HG02623 (cell line): ENCODE data around the gene FAM117B.
"Not testable (repeated sequence)": the region's sequence is repeated elsewhere in the genome, so short reads cannot be mapped to it uniquely, and the experiment has no call there.

Source experiments
- ATAC-seq: cut with Tn5 transposase; IDR thresholded peaks from one replicate; pipeline ENCODE4 v1.9.1; 2021; ENCODE audit warnings: moderate library complexity; ENCODE audit not compliant: unreplicated experiment

FAM117B gene

GRCh38 chr2:202700075-202700901, 65.5 kb downstream of the FAM117B start:
- no peak for ATAC-seq

- ATAC-seq: no peak
These were observed 68.3 kb downstream of the FAM117B start for GRCh38 chr2:202703091-202703490.

DNA sequence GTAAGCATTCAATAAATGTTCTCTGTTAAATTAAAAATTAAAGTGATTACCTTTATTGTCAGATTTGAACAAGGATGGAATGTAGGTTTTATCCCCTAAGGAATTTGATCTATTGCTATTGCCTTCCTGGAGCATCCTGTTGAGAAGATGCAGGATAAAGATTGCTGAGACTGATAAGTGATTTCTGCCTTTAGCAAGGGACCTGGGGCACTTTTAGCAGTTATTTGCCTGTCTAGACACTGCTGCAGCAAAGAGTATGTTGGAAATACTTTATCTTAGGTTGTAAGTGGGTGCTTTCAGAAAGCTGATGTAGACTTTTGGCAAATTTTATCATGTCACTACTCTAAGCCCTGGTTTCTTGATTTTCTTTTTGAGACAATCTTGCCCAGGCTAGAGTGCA, 69.5 kb downstream of the FAM117B start:
- ATAC-seq: no peak

- ATAC-seq: no peak
These were observed 70.8 kb downstream of the FAM117B start for GRCh38 chr2:202705446-202706020.

- ATAC-seq: not testable (repeated sequence)
These were observed 80.5 kb downstream of the FAM117B start for GRCh38 chr2:202714971-202715935.

DNA sequence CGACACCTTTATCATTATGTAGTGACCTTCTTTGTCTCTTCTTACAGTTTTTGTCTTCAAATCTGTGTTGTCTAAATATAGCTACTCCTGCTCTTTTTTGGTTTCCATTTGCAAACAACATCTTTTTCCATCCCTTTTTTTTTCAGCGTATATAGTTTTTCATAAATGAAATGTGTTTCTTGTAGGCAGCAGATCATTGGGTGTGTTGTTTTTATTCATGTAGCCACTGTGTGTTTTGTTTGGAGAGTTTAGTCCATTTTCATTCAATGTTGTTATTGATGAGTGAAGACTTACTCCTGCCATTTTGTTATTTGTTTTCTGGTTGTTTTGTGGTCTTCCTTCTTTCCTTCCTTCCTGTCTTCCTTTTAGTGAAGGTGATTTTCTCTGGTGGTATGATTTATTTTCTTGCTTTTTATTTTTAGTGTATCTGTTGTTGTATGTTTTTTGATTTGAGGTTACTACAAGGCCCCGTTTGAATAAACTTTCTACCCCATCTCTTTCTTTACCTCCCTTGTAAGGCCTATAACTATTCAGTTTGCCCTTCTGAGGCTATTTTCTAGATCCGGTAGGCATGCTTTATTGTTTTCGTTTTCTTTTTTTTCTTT, 81.4 kb downstream of the FAM117B start:
- ATAC-seq: no peak

- no peak for ATAC-seq
These were observed 82.3 kb downstream of the FAM117B start for GRCh38 chr2:202716953-202717597.

DNA sequence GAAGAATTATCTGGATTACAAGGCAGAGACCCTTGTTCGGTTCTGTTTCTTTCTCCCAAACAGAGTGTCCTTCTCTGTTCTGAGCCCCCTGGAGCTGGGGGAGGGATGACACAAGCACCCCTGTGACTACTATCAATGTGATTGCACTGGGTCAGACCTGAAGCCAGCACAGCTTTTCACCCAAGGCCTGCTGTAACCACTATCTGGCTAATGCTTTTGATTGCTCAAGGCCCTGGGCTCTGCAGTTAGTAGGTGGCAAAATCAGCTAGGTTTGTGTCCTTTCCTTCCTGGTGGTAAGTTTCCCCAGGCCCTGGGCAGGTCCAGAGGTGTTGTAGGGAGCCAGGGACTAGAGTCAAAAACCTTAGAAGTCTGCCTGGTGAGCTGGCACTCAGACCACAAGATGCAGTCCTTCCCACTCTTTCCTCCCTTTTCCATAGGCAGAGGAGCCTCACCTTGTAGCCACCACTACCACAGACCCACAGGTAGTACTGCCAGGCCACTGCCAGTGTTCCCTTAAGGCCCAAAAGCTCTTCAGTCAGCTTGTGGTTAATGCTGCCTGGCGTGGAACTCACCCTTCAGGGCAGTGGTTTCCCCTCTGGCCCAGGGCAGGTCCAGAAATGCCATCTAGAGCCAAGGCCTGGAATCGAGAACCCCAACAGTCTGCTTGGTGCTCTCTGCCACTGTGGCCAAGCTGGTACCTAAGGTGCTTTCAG, 83.0 kb downstream of the FAM117B start:
- no peak for ATAC-seq

DNA sequence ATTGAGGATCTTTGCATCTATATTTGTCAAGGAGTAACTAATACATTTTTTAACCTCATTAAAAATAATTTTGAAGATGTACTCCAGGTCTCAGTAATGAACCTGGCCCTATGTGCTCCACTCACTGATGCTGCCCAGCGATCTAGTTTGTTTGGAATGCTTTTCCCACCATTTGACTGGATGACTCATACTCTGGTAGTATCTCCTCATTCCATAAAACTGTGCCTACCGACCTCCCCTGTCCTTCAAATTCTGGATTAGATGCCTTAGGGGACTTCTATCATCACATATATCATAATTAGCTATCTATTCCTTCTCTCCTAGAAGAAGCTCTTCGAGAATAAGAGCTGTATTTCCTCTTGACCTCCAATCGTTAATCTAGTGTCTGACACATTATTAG, 83.8 kb downstream of the FAM117B start:
- no peak for ATAC-seq

DNA sequence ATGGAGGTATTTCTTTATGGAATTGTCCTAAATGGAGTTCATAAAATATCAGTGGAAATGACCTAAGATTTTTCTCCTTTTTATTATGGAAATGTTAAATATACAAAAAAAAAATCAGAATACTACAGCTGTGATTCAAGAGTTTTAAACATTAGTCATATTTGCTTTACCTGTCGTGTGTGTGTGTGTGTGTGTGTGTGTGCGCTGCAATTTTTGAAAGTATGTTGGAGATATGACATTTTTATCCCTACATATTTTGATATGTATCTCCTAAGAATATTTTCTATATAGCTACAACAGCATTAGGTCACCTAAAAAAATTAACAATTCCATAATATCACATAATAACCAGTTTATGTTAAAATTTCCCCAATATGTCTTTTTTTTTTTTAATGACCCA, 85.5 kb downstream of the FAM117B start:
- ATAC-seq: no peak

DNA sequence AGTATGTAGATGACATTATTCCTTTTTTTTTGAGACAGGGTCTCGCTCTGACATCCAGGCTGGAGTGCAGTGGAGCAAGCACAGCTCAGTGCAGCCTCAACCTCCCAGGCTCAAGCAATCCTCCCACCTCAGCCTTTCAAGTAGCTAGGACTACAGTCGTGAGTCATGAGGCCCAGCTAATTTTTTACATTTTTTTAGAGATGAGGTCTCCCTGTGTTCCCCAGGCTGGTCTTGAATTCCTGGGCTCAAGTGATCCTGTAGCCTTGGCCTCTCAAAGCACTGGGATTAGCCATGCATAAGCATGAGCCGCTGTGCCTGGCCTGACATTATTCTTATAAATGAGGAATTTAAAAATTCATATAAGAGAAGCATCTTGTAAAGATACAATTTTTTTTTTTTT, 86.9 kb downstream of the FAM117B start:
- ATAC-seq: no peak

- no peak for ATAC-seq
These were observed 89.0 kb downstream of the FAM117B start for GRCh38 chr2:202723746-202724145.

DNA sequence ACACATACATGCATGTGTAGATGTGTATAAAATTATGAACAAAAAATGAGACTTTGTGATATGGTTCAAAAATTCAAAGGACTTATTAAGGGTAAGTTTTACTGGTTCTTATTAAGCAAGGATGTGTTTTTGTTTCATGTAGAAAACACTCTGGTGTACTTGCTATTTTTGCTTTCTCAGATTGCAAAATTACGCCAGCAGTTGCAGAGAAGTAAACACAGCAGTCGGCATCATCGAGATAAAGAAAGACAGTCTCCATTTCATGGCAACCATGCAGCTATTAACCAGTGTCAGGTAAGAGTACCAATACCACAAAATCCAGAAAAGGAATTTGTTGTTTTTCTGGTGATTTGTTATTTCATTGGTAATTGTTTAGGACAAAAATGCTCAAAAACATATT, 91.3 kb downstream of the FAM117B start:
- no peak for ATAC-seq

- no peak for ATAC-seq
These were observed 102.1 kb downstream of the FAM117B start for GRCh38 chr2:202736826-202737225.

DNA sequence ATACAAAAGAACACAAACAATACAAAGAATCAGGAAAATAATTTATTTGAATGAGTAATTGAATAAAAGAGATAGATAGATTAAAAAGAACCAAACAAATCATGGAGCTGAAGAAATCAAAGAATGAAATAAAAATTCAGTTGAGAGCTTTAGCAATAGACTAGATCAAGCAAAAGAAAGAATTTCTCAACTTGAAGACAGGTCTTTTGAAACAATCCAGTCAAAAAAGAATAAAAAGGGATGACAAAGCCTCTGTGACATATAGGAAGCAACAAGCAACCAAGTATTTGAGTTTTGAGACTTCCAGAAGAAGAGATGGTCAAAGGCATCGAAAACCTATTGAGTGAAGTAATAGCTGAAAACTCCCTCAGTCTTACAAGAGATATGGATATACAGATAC, 108.8 kb downstream of the FAM117B start:
- ATAC-seq: no peak

DNA sequence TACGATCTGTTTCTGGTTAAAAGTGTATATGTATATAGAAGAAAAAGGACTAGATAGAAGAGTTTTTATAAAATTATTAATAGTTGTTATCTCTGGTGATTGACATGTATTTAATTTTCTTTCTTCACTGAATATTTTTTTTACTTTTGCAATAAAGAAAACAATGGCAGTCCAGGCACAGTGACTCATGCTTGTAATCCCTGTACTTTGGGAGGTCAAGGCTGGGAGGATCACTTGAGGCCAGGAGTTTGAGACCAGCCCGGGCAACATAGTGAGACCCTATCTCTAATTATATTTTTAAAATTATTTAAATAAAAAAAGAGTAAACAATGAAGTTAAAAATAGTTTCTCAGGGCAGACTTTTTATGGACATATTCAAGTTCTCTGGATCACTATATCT, 114.7 kb downstream of the FAM117B start:
- no peak for ATAC-seq

DNA sequence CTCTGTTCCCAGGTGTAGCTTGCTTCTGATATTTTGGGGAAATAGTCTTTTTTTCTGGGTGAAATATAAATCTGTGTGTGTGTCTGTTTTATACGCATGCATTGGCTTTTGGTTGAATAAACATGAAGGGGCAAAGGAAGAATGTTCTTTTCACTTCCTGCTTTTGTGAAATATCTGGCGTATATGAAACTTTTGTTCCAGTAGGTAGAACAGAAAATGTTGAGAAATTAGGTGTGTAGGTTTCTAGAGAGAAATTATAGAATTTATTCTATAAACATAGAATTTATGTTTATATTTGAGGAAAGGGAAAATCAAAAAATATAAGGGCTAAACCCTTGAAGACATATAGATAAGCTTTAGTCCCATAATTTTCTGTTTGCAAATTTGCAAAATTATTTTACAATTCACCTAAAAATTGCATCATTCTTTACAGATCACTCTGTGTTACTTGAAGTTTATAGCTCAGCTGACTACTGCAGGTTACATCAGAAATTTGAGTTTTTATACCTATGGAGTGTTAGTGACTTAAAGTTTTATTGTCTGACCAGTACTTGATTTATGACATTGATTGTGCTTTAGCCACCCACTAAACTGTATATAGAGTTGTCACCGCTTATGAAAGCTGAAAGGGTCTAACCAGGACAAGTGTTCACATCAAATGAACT, 116.1 kb downstream of the FAM117B start:
- ATAC-seq: no peak

DNA sequence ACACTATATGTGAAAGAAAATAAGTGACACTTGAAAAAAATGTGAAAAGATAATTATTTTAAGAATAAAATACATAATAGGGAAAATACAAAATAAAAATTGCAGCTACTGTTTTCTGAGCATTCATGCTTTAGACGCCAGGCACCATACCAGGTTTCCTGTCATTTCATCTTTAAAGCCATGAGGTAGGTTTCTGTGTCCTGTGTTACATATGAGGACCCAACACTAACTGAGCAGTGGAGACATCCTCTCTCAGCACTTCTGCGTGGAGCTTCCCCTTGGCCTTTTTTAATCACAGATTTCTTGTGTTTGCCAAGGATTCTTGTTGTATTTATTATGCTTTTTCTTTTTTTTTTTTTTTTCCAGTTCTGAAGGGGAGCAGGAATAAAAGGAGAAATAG, 117.3 kb downstream of the FAM117B start:
- no peak for ATAC-seq

GRCh38 chr2:202754936-202755335, 120.2 kb downstream of the FAM117B start:
- no peak for ATAC-seq
